Adipocyte (in vitro differentiated cells): ENCODE results near the gene NELFCD.

Experiments used
- DNase-seq: peaks from one replicate; pipeline ENCODE4 v3.0.0-alpha.2; 2015; ENCODE audit warnings: low read depth
- H3K27me3 ChIP-seq: replicated peaks from 2 replicates; pipeline ENCODE4 v1.7.0; 2013; ENCODE audit warnings: mild to moderate bottlenecking, low read length, moderate library complexity; ENCODE audit not compliant: control insufficient read depth, insufficient read depth
- H3K36me3 ChIP-seq: 2 replicates; pipeline ENCODE4 v1.7.0; 2013; ENCODE audit warnings: low read length, mild to moderate bottlenecking, moderate library complexity; ENCODE audit not compliant: control insufficient read depth, insufficient read depth, severe bottlenecking
- H3K4me1 ChIP-seq: 2 replicates; pipeline ENCODE4 v1.7.0; 2013; ENCODE audit warnings: mild to moderate bottlenecking, low read length, moderate library complexity; ENCODE audit not compliant: control insufficient read depth, insufficient read depth
- H3K4me3 ChIP-seq: 2 replicates; pipeline ENCODE4 v1.7.0; 2013; ENCODE audit warnings: mild to moderate bottlenecking, low read length, moderate library complexity
- H3K9ac ChIP-seq: 2 replicates; pipeline ENCODE4 v1.7.0; 2013; ENCODE audit warnings: mild to moderate bottlenecking, low read length, moderate library complexity
- H3K9me3 ChIP-seq: 2 replicates; pipeline ENCODE4 v1.7.0; 2013; ENCODE audit warnings: mild to moderate bottlenecking, low read length, moderate library complexity; ENCODE audit not compliant: control insufficient read depth

The NELFCD gene

DNA sequence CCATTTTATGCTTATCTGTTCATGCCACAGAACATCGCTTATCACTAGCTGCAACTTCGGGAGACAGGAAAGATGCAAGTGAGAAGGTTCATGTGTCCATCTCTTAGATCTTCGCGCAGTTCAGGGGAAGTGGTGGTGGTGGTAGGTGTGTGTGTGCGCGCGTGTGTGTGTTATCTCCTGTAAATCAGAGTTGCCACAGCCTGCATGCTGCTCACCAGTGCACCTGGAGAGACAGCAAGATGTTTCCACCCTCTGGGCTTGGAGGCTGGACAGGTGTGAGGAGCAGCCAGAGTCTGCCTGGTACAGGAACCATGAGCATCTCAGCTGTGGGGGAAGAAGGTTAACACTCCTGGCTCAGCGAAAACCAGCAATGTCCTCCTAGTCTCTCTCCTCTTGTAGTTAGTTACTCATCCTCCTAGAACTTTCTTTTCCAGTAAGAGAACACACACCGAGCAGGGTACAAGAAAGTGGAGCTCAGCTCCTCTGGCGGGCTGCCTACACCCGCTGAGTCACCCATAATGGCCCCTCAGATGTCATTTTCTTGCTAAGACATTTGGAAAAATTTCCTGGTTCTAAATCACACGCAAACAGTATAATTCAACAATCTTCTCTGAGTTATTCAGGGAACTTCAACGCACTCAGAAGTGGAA, 33.0 kb downstream of the NELFCD start:
- no peak overlapping the region for H3K4me3 ChIP-seq
- no peak overlapping the region for H3K9ac ChIP-seq
- no peaks in the 10 kb centered on the region for H3K36me3 ChIP-seq
- H3K27me3 ChIP-seq = no peaks in the 10 kb centered on the region
- no peaks in the 10 kb centered on the region for H3K9me3 ChIP-seq
- H3K4me1 ChIP-seq = peaks cover 4% of the 10 kb centered on the region
- peak; percentile 65 for DNase-seq

GRCh38 chr20:59014680-59015389, 33.8 kb downstream of the NELFCD start:
- Histone ChIP-seq H3K27me3 (no peaks in the 10 kb centered on the region), H3K9me3 (no peaks in the 10 kb centered on the region), H3K36me3 (no peaks in the 10 kb centered on the region), H3K4me3 (no peak overlapping the region), H3K4me1 (peaks cover 4% of the 10 kb centered on the region), H3K9ac (no peak overlapping the region)
- DNase-seq = no peak

GRCh38 chr20:59015411-59015810, 34.4 kb downstream of the NELFCD start:
- H3K36me3 ChIP-seq = no peaks in the 10 kb centered on the region

DNA sequence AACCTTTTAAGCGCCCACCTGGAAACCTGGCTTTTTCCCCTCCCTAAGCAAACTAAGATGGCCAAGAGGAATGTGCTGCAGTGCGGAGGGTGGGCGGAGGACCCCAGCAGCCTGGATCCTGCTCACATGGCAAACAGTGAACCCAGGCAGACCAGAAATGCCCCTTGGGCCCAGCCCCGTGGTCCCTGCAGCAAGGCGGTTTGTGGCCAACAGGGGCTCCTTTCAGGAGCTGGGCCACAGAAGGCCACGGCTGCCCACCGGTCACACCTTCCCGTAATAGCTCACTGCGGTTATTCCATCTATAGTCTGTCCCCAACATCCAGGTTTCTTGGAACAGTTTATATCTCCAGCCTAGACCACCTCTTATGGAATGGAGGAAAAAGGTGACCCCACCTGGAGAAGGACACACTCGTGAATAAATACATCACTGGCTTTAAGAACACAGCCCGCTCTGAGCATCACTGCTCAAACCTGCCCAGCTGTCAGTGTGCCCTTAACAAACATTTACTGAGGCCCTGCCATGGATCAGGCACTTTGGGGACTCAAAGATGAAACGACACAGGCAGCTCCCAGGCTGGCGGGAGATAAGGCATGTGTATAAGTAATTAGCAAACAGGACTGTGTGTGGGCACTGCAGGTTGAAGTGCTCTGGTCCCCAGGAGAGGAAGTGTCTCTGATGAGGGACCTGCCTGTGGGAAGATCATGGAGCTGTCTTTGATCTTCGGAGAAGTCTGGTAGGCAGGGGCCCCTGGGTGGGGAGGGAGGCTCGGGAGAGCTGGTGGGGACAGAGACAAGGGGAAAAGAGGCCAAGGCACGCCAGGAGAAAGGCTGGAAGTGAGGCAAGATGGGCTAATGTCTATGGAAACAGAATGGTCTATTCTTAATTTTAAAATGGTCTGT, 35.0 kb downstream of the NELFCD start:
- Histone ChIP-seq H3K4me1 (peaks cover 9% of the 10 kb centered on the region), H3K9ac (no peak overlapping the region), H3K9me3 (no peaks in the 10 kb centered on the region), H3K27me3 (no peaks in the 10 kb centered on the region), H3K36me3 (no peaks in the 10 kb centered on the region), H3K4me3 (no peak overlapping the region)
- no peak for DNase-seq

More at GRCh38 chr20:59015411-59015810, 34.4 kb downstream of the NELFCD start:
- H3K27me3 ChIP-seq = no peaks in the 10 kb centered on the region
- peaks cover 4% of the 10 kb centered on the region for H3K4me1 ChIP-seq
- H3K4me3 ChIP-seq = no peak overlapping the region
- no peak overlapping the region for H3K9ac ChIP-seq
- no peak for DNase-seq
- H3K9me3 ChIP-seq = no peaks in the 10 kb centered on the region

- H3K4me1 ChIP-seq = peaks cover 9% of the 10 kb centered on the region
Observed at GRCh38 chr20:59016795-59017492, 35.9 kb downstream of the NELFCD start.

GRCh38 chr20:59017493-59018231, 36.6 kb downstream of the NELFCD start:
- Histone ChIP-seq H3K27me3 (no peaks in the 10 kb centered on the region), H3K4me3 (no peak overlapping the region), H3K4me1 (peaks cover 9% of the 10 kb centered on the region), H3K36me3 (peaks cover 7% of the 10 kb centered on the region), H3K9me3 (no peaks in the 10 kb centered on the region), H3K9ac (no peak overlapping the region)
- no peak for DNase-seq

More at GRCh38 chr20:59016795-59017492, 35.9 kb downstream of the NELFCD start:
- Histone ChIP-seq H3K4me3 (no peak overlapping the region), H3K27me3 (no peaks in the 10 kb centered on the region), H3K9me3 (no peaks in the 10 kb centered on the region), H3K36me3 (peaks cover under 1% of the 10 kb centered on the region), H3K9ac (no peak overlapping the region)
- DNase-seq = no peak

- no peak for DNase-seq
- Histone ChIP-seq H3K9me3 (no peaks in the 10 kb centered on the region), H3K36me3 (peaks cover 19% of the 10 kb centered on the region), H3K4me1 (peaks cover 9% of the 10 kb centered on the region), H3K4me3 (no peak overlapping the region), H3K9ac (no peak overlapping the region), H3K27me3 (no peaks in the 10 kb centered on the region)
Observed at GRCh38 chr20:59018817-59019216, 37.8 kb downstream of the NELFCD start.

DNA sequence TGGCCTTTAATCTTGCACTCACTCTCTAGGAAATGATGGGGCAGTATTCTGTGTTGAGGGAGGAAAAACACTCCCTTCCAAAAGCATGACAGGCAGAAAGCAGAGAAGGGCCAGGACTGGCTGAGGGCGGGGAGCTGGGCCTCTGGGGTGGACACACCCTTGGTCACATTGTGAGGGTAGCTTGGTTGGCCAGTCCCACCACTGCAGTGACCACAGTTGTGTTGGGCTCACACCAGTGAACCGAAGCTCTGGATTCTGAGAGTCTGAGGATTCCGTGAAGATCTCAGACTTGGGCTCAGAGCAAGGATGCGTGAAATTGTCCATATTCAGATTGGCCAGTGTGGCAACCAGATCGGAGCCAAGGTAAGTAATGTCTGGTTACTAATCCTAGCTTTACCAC, 38.2 kb downstream of the NELFCD start, which contains the start of gene TUBB1:
TSS of gene TUBB1 (plus strand) at position 213 of the 400 bp plus-strand sequence. CDS start at position 307, 94 bp downstream.
- DNase-seq = no peak
- Histone ChIP-seq H3K27me3 (no peaks in the 10 kb centered on the region), H3K4me3 (no peak within 1 kb of the TSS), H3K9me3 (no peaks in the 10 kb centered on the region), H3K36me3 (peaks cover 23% of the 10 kb centered on the region), H3K9ac (no peak within 1 kb of the TSS), H3K4me1 (peaks cover 9% of the 10 kb centered on the region)

- peak; percentile 39 for DNase-seq
- H3K9me3 ChIP-seq = no peaks in the 10 kb centered on the region
- no peak overlapping the region for H3K9ac ChIP-seq
- H3K4me3 ChIP-seq = no peak overlapping the region
- peaks cover 41% of the 10 kb centered on the region for H3K36me3 ChIP-seq
- H3K27me3 ChIP-seq = no peaks in the 10 kb centered on the region
- peaks cover 9% of the 10 kb centered on the region for H3K4me1 ChIP-seq
Observed at GRCh38 chr20:59020938-59021551, 40.0 kb downstream of the NELFCD start.

DNA sequence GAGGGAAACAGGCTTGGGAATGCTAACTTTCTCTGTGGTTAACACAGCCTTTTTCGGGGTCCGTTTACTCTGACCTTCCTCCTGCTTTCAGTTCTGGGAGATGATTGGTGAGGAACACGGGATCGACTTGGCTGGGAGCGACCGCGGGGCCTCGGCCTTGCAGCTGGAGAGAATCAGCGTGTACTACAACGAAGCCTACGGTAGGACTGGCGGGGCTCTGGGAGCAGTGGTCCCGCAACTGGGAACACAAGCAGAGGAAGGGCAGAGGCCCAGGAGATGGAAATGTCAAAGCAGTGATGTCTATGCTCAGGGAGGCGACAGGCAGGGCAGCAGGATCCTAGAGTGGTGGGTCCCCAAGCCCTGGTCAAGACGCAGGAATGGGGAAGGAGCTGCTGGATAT, 41.7 kb downstream of the NELFCD start:
- Histone ChIP-seq H3K36me3 (peaks cover 58% of the 10 kb centered on the region), H3K9ac (no peak overlapping the region), H3K27me3 (no peaks in the 10 kb centered on the region), H3K9me3 (no peaks in the 10 kb centered on the region), H3K4me3 (no peak overlapping the region), H3K4me1 (peaks cover 14% of the 10 kb centered on the region)
- no peak for DNase-seq
